Calu3 (cell line): ENCODE results near the gene USH2A. TPM values are rescaled to one million over a fixed set of nuclear protein-coding genes. Genes with fewer than 3 reads are reported as not detected.

ENCODE experiments used
- BruUV-seq: library from RNA; stranded (reverse); fragments of 400-500 nt; replicated peaks from 2 replicates; lab custom pipeline; 2021; lab: Mats Ljungman, UMichigan
- CTCF ChIA-PET: fragments of 300-600 bp; sonication (Branson Sonifier 250); formaldehyde crosslinking; loops from one replicate; lab custom pipeline; 2022; ENCODE audit warnings: antibody characterized with exemption; lab: Charles Lee
- DNase-seq: peaks from one replicate; pipeline ENCODE4 v3.0.0; 2022
- H3K27ac Mint-ChIP-seq: one replicate; pipeline ENCODE4 v1.8.0; 2022; ENCODE audit warnings: mixed read lengths; ENCODE audit not compliant: unreplicated experiment
- H3K27me3 Mint-ChIP-seq: one replicate; pipeline ENCODE4 v1.8.0; 2022; ENCODE audit warnings: mixed read lengths; ENCODE audit not compliant: unreplicated experiment
- H3K36me3 Mint-ChIP-seq: one replicate; pipeline ENCODE4 v1.8.0; 2022; ENCODE audit warnings: mild to moderate bottlenecking, moderate library complexity, mixed read lengths; ENCODE audit not compliant: insufficient read depth, unreplicated experiment
- H3K4me1 Mint-ChIP-seq: one replicate; pipeline ENCODE4 v1.8.0; 2022; ENCODE audit warnings: mild to moderate bottlenecking, low read depth, mixed read lengths; ENCODE audit not compliant: unreplicated experiment
- H3K4me3 Mint-ChIP-seq: one replicate; pipeline ENCODE4 v1.8.0; 2022; ENCODE audit warnings: mild to moderate bottlenecking, low read depth, moderate library complexity, mixed read lengths; ENCODE audit not compliant: unreplicated experiment
- H3K9me3 Mint-ChIP-seq: one replicate; pipeline ENCODE4 v1.8.0; 2022; ENCODE audit warnings: low read depth, mixed read lengths; ENCODE audit not compliant: unreplicated experiment
- intact Hi-C: fragments of 100-400 bp; cut with micrococcal nuclease; formaldehyde crosslinking; loops from one replicate; pipeline ENCODE4 v1.10.0; 2022; ENCODE audit not compliant: unreplicated experiment
- total RNA-seq: library from RNA; stranded (reverse); gene quantifications from 2 replicates; pipeline ENCODE4 v1.2.3, GENCODE V29; 2022
- TF ChIP-seq, protein P1 (sequence below): fragments of 200-600 bp; IDR thresholded peaks from one replicate; pipeline ENCODE4 v1.8.0; 2022; ENCODE audit warnings: antibody characterized with exemption; ENCODE audit not compliant: unreplicated experiment

USH2A gene
- total RNA-seq, 1 experiment from 2014 or later: not detected

DNA sequence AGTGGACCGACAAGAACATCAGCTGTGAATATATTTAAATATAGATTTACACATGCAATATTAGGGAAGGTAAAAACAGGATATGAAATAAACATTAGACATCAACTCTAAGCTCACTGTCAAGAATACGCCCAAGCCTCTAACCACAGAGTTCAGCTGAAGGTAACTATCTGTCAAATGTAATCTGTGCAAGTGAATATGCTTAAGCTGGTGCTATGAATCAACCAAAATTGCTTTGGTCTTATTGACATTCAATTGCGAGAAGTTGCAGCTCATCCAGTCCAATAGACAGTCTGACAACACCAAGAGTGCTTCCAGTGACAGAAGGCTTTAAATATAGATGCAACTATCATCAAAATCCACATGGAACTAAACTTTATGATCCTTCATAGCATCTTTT is 32.3 kb downstream of the USH2A start:
- TF ChIP-seq, protein P1, sequence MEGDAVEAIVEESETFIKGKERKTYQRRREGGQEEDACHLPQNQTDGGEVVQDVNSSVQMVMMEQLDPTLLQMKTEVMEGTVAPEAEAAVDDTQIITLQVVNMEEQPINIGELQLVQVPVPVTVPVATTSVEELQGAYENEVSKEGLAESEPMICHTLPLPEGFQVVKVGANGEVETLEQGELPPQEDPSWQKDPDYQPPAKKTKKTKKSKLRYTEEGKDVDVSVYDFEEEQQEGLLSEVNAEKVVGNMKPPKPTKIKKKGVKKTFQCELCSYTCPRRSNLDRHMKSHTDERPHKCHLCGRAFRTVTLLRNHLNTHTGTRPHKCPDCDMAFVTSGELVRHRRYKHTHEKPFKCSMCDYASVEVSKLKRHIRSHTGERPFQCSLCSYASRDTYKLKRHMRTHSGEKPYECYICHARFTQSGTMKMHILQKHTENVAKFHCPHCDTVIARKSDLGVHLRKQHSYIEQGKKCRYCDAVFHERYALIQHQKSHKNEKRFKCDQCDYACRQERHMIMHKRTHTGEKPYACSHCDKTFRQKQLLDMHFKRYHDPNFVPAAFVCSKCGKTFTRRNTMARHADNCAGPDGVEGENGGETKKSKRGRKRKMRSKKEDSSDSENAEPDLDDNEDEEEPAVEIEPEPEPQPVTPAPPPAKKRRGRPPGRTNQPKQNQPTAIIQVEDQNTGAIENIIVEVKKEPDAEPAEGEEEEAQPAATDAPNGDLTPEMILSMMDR: no peak
- no peak for DNase-seq
- Mint-ChIP-seq H3K9me3 (no peaks in the 10 kb centered on the region), H3K27ac (no peak overlapping the region), H3K36me3 (no peaks in the 10 kb centered on the region), H3K4me3 (no peak overlapping the region), H3K4me1 (no peaks in the 10 kb centered on the region), H3K27me3 (no peaks in the 10 kb centered on the region)
- no TSS peak for BruUV-seq
- CTCF ChIA-PET: no interaction called here
- intact Hi-C loops: no loop called here

DNA sequence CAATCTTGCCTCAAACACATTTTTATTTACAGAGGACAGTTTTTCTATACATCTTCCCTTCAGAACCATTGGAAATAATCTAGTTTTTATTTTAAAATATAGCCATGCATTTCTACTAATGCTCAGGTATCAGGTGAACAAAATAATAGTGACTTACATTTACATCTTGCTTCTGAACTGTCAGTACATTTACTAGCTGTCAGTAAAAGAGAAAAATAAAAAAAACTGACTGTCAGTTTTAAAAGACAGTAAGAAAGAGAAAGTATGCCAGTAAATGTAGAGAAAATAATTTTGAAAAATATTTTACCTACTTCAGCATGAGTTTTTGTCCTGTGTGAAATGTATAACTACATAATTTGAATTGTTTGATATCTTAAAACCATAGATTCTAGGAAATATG is 33.5 kb downstream of the USH2A start:
- DNase-seq: no peak
- Mint-ChIP-seq H3K4me3 (no peak overlapping the region), H3K27me3 (no peaks in the 10 kb centered on the region), H3K27ac (no peak overlapping the region), H3K4me1 (no peaks in the 10 kb centered on the region), H3K36me3 (no peaks in the 10 kb centered on the region), H3K9me3 (no peaks in the 10 kb centered on the region)
- BruUV-seq: no TSS peak
- intact Hi-C loops: no loop called here
- TF ChIP-seq, protein P1: no peak
- CTCF ChIA-PET: no interaction called here

DNA sequence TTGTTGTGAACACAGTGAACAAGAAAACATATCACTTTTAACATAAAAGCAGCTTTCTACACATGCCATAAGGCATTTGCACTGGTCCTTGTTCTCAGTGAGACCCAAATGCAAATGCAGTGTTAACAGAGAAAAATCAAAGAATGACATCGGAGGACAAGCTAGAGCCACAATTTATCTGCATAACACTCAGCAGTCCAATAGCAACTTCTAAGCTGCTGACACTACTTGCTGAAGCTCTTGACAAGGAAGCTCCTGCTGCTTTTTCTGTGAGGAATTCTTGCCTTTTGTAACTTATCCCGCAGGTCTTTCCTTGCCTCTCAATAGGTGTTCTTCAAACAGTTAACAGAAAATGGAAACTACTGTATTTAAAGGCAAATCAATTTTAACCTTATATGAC is 34.7 kb downstream of the USH2A start:
- H3K27me3 Mint-ChIP-seq: no peaks in the 10 kb centered on the region
- BruUV-seq: no TSS peak
- H3K4me3 Mint-ChIP-seq: no peak overlapping the region
- CTCF ChIA-PET: no interaction called here
- H3K9me3 Mint-ChIP-seq: no peaks in the 10 kb centered on the region
- no peak overlapping the region for H3K27ac Mint-ChIP-seq
- intact Hi-C loops: no loop called here
- TF ChIP-seq, protein P1: no peak
- no peaks in the 10 kb centered on the region for H3K4me1 Mint-ChIP-seq
- no peaks in the 10 kb centered on the region for H3K36me3 Mint-ChIP-seq
- DNase-seq: no peak

DNA sequence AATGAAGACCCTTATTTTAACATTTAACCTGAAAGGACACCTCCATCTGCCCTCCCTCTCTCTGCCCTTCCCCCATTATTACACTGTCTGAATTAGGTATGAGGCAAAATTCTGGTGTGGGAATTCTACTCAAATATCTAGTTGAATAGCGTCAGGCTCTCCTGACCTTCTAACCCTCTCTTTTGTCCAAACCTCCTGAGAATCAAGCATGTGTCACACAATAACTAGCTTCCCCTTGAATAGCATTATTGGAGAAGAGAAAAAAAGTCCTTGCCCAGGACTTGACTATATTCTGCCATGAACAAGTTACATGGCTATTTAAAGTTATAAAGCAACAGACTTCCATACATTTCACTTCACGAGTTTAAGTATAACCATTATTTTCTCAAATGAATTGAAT is 35.5 kb downstream of the USH2A start:
- TF ChIP-seq, protein P1: no peak
- Mint-ChIP-seq H3K9me3 (no peaks in the 10 kb centered on the region), H3K27me3 (no peaks in the 10 kb centered on the region), H3K4me1 (no peaks in the 10 kb centered on the region), H3K36me3 (no peaks in the 10 kb centered on the region), H3K4me3 (no peak overlapping the region), H3K27ac (no peak overlapping the region)
- no peak for DNase-seq
- no TSS peak for BruUV-seq
- CTCF ChIA-PET: no interaction called here
- intact Hi-C loops: no loop called here
